ENCODE measurements around the gene MTAP.

Gene MTAP

DNA sequence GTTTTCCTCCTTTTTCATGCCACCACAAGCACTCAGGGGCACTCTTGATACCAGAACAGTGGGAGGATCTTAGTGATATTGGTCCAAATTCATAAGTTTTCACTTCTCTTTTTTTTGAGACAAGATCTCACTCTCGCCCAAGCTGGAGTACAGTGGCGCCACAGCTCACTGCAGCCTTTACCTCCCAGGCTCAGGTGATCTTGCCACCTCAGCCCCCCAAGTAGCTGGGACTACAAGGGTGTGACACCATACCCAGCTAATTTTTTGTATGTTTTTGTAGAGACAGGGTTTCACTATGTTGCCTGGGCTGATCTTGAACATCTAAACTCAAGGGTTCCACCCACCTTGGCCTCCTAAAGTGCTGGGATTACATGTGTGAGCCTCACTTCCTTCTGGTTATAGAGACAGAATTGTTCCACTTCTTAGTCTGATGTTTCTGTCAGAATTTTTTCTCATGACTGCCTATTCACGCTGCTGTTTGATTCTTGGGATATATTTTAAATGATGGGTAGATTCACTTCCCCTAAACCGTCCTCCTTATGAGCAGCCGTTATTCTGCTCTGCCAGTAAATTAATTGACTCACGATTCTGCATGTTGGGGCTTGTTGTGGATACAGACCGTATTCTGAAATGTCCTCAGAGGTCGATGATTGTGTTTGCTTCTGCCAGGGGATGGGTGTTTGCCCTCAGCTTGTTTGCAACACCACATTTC is 30.8 kb downstream of the MTAP start:
- TF ChIP-seq, protein P1, sequence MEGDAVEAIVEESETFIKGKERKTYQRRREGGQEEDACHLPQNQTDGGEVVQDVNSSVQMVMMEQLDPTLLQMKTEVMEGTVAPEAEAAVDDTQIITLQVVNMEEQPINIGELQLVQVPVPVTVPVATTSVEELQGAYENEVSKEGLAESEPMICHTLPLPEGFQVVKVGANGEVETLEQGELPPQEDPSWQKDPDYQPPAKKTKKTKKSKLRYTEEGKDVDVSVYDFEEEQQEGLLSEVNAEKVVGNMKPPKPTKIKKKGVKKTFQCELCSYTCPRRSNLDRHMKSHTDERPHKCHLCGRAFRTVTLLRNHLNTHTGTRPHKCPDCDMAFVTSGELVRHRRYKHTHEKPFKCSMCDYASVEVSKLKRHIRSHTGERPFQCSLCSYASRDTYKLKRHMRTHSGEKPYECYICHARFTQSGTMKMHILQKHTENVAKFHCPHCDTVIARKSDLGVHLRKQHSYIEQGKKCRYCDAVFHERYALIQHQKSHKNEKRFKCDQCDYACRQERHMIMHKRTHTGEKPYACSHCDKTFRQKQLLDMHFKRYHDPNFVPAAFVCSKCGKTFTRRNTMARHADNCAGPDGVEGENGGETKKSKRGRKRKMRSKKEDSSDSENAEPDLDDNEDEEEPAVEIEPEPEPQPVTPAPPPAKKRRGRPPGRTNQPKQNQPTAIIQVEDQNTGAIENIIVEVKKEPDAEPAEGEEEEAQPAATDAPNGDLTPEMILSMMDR (IDR thresholded peaks at IDR 0.05; ENCODE audit: low read depth, low read length): no peak
- no peak for TF ChIP-seq EZH2phosphoT487 (IDR thresholded peaks at IDR 0.05; ENCODE audit: low read depth)
- Histone ChIP-seq H3K9me3 (ENCODE audit: insufficient read depth, low read length) (no peaks in the 10 kb centered on the region), H3K36me3 (replicated peaks; ENCODE audit: low read depth, low read length) (no peaks in the 10 kb centered on the region), H3K4me3 (ENCODE audit: low read length) (no peak overlapping the region), H2AFZ (ENCODE audit: low read depth, low read length) (no peak overlapping the region), H4K20me1 (ENCODE audit: insufficient read depth, low read length) (no peaks in the 10 kb centered on the region), H3K4me1 (ENCODE audit: low read length) (no peaks in the 10 kb centered on the region), H3K27ac (ENCODE audit: low read length) (no peak overlapping the region), H3K79me2 (ENCODE audit: low read length) (no peaks in the 10 kb centered on the region), H3K9ac (ENCODE audit: low read length) (no peak overlapping the region), H3K27me3 (ENCODE audit: low read depth, low read length) (no peaks in the 10 kb centered on the region), H3K4me2 (ENCODE audit: low read length) (no peak overlapping the region)

DNA sequence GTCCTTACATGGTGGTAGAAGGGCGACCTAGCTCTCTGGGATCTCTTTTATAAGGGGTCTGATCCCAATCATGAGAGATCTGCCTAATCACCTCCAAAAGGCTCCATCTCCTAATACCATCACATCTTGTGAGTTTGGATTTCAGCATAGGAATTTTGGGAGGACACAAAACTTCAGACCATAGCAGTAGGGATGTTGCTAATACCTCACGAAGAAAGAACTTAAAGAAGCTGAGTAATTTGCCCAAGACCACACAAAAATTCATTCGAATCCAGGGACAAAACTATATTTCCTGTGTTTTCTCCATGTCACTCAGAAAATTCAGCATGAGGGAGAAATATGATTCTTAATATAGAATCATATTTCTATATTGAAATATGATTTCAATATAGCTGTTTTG is 32.7 kb downstream of the MTAP start:
- TF ChIP-seq, protein P1 (IDR thresholded peaks at IDR 0.05; ENCODE audit: low read depth, low read length): no peak
- TF ChIP-seq EZH2phosphoT487 (IDR thresholded peaks at IDR 0.05; ENCODE audit: low read depth): no peak
- Histone ChIP-seq H3K27me3 (ENCODE audit: low read depth, low read length) (no peaks in the 10 kb centered on the region), H2AFZ (ENCODE audit: low read depth, low read length) (no peak overlapping the region), H4K20me1 (ENCODE audit: insufficient read depth, low read length) (no peaks in the 10 kb centered on the region), H3K4me2 (ENCODE audit: low read length) (no peak overlapping the region), H3K36me3 (replicated peaks; ENCODE audit: low read depth, low read length) (no peaks in the 10 kb centered on the region), H3K9ac (ENCODE audit: low read length) (no peak overlapping the region), H3K27ac (ENCODE audit: low read length) (no peak overlapping the region), H3K9me3 (ENCODE audit: insufficient read depth, low read length) (no peaks in the 10 kb centered on the region), H3K79me2 (ENCODE audit: low read length) (no peaks in the 10 kb centered on the region), H3K4me1 (ENCODE audit: low read length) (no peaks in the 10 kb centered on the region), H3K4me3 (ENCODE audit: low read length) (no peak overlapping the region)

DNA sequence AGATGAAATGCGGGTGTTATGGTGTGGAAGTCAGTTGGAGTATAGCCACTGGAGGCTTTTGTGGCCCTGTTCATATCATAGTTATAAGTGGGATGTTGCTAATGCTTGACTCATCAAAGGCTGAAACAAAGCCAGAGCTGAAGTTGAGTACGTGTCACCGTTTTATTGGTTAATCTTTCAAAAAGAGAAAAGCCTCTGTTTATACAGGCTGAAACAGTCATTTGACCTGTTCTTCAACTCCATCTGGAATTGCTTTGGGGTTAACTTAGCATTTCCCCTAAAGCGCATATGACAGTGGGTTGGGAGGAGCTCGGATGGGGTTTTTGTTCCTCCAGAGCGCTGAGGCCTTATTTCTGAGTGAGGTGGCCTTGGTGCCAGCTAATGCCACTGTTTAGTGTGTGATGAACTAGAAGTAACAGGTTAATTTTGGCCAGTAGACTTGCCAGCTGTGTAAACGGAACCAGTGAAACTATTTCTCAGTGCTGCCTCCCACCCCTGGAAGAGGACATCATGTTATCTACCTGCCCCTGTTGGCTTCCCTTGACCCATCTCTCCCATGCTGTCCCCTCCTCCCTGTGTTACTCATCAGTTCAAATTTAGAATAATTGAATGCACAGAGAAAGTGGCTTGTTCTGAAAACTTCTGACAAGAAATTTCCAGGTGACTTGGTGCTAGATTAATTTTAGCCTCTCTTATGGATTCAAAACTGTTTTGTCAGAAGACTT is 34.2 kb downstream of the MTAP start:
- H3K4me2 ChIP-seq (ENCODE audit: low read length): no peak overlapping the region
- TF ChIP-seq EZH2phosphoT487 (IDR thresholded peaks at IDR 0.05; ENCODE audit: low read depth): no peak
- TF ChIP-seq, protein P1 (IDR thresholded peaks at IDR 0.05; ENCODE audit: low read depth, low read length): no peak
- H3K27me3 ChIP-seq (ENCODE audit: low read depth, low read length): no peaks in the 10 kb centered on the region
- H3K27ac ChIP-seq (ENCODE audit: low read length): no peak overlapping the region
- no peaks in the 10 kb centered on the region for H3K36me3 ChIP-seq (replicated peaks; ENCODE audit: low read depth, low read length)
- H3K9me3 ChIP-seq (ENCODE audit: insufficient read depth, low read length): no peaks in the 10 kb centered on the region
- no peak overlapping the region for H2AFZ ChIP-seq (ENCODE audit: low read depth, low read length)
- no peaks in the 10 kb centered on the region for H3K79me2 ChIP-seq (ENCODE audit: low read length)
- H3K9ac ChIP-seq (ENCODE audit: low read length): no peak overlapping the region
- no peak overlapping the region for H3K4me3 ChIP-seq (ENCODE audit: low read length)
- H4K20me1 ChIP-seq (ENCODE audit: insufficient read depth, low read length): no peaks in the 10 kb centered on the region
- no peaks in the 10 kb centered on the region for H3K4me1 ChIP-seq (ENCODE audit: low read length)

DNA sequence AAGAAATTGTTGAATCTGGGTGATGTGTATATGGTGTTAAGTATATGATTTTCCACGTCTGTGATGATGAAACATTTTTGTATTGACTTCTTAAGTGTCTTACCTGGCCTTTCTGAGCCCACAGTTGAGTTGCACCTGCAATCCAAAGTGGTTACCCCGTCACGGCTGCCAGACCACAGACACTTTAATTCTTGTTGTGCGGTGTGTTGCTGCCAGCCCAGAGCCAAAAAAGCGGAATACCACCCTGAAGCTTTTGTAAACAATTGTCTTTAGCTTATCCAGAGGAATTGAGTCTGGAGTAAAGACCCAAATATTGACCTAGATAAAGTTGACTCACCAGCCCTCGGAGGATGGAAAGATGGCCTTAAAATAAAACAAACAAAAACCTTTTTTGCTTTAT is 35.1 kb downstream of the MTAP start:
- H3K36me3 ChIP-seq (replicated peaks; ENCODE audit: low read depth, low read length): no peaks in the 10 kb centered on the region
- no peaks in the 10 kb centered on the region for H3K27me3 ChIP-seq (ENCODE audit: low read depth, low read length)
- H3K79me2 ChIP-seq (ENCODE audit: low read length): no peaks in the 10 kb centered on the region
- H3K9ac ChIP-seq (ENCODE audit: low read length): no peak overlapping the region
- no peaks in the 10 kb centered on the region for H3K9me3 ChIP-seq (ENCODE audit: insufficient read depth, low read length)
- no peak overlapping the region for H3K27ac ChIP-seq (ENCODE audit: low read length)
- H3K4me3 ChIP-seq (ENCODE audit: low read length): no peak overlapping the region
- no peak overlapping the region for H3K4me2 ChIP-seq (ENCODE audit: low read length)
- H4K20me1 ChIP-seq (ENCODE audit: insufficient read depth, low read length): no peaks in the 10 kb centered on the region
- no peaks in the 10 kb centered on the region for H3K4me1 ChIP-seq (ENCODE audit: low read length)
- no peak overlapping the region for H2AFZ ChIP-seq (ENCODE audit: low read depth, low read length)
- TF ChIP-seq EZH2phosphoT487 (IDR thresholded peaks at IDR 0.05; ENCODE audit: low read depth): no peak
- TF ChIP-seq, protein P1 (IDR thresholded peaks at IDR 0.05; ENCODE audit: low read depth, low read length): no peak
